Psoas muscle (tissue), 8 donors: ENCODE measurements around the gene CCDC91. TPM values are rescaled to one million over a fixed set of nuclear protein-coding genes. Genes with fewer than 3 reads are reported as not detected.

Source experiments
- ATAC-seq, 4 donors: fragments of 200-7000 bp; cut with Tn5 transposase; one replicate each; pipeline ENCODE4 v1.9.1; 2020; ENCODE audit warnings: moderate library complexity in 3 of 4, mild to moderate bottlenecking in 2 of 4
- DNase-seq, 2 donors: peaks; one replicate each; pipeline ENCODE4 v3.0.0-alpha.2; 2020
- H3K27ac ChIP-seq: fragments of 200-600 bp; one replicate; pipeline ENCODE4 v1.8.0; 2022
- H3K27me3 ChIP-seq, 3 donors: fragments of 200-600 bp in 1 of 3; one replicate each; pipeline versions ENCODE4 v1.6.1 to v1.8.0; 2013 to 2022; ENCODE audit warnings: low read length in 2 of 3, mild to moderate bottlenecking in 2 of 3, moderate library complexity in 1 of 3; ENCODE audit not compliant: insufficient read depth in 3 of 3
- H3K36me3 ChIP-seq, 2 donors: fragments of 200-600 bp in 1 of 2; one replicate each; pipeline versions ENCODE4 v1.6.1 to v1.8.0; 2013 to 2022; ENCODE audit warnings: low read depth in 1 of 2, mild to moderate bottlenecking in 1 of 2, moderate library complexity in 1 of 2; ENCODE audit not compliant: insufficient read depth in 1 of 2
- H3K4me1 ChIP-seq: fragments of 200-600 bp; one replicate; pipeline ENCODE4 v1.8.0; 2022
- H3K4me3 ChIP-seq: fragments of 200-600 bp; one replicate; pipeline ENCODE4 v1.8.0; 2022; ENCODE audit warnings: mild to moderate bottlenecking
- H3K9me3 ChIP-seq: fragments of 200-600 bp; one replicate; pipeline ENCODE4 v1.8.0; 2022
- WGBS, 3 donors: extraction: QIAGEN DNeasy Blood & Tissue Kit; methylation state at CpG; one replicate each; pipeline versions ENCODE4 v1.1.6 to v1.1.7; 2013; 5-methylcytosine and 5-hydroxymethylcytosine counted together
- intact Hi-C, 2 donors: fragments of 100-400 bp; cut with DNase I; formaldehyde crosslinking; loops; one replicate each; pipeline versions ENCODE4 v1.11.0 to v1.14.2; 2022
- polyA plus RNA-seq, 3 donors: library from polyadenylated mRNA; stranded (reverse); fragments of 200-250 nt; gene quantifications; one replicate each; pipeline ENCODE4 v1.2.3, GENCODE V29; 2013
- total RNA-seq, 4 donors: library from RNA; stranded (reverse); fragmentation: NEBNext Ultra II Directional in 2 of 4; extraction: Animal tissue kit (Norgen Biotek cat#: 25700) in 2 of 4; gene quantifications; one replicate each; pipeline versions ENCODE4 v1.2.1 to v1.2.4, GENCODE V29; 2021 to 2023
- TF ChIP-seq, protein P1 (sequence below): fragments of 200-600 bp; IDR thresholded peaks from one replicate; pipeline ENCODE4 v1.8.0; 2022; ENCODE audit warnings: antibody characterized with exemption
- donor health status: healthy with polysubstance abuse.
- donor health status: DM: no; HTN: no; CAD: no; lungs with moderate emphysema.
- donor health status: Bipolar disorder and iron deficiency.
- donor health status: healthy.
- donor health status: DM: yes; HTN: yes; CAD: no.
- donor health status: DM: no; HTN: no; CAD: no.
- donor health status: DM: no; HTN: no; CAD: no.
- donor health status: DM: yes; HTN: yes; CAD: no.

The CCDC91 gene
- total and polyA plus RNA-seq, 7 donors: 18.4 to 47.2 (median 36.2) TPM

DNA sequence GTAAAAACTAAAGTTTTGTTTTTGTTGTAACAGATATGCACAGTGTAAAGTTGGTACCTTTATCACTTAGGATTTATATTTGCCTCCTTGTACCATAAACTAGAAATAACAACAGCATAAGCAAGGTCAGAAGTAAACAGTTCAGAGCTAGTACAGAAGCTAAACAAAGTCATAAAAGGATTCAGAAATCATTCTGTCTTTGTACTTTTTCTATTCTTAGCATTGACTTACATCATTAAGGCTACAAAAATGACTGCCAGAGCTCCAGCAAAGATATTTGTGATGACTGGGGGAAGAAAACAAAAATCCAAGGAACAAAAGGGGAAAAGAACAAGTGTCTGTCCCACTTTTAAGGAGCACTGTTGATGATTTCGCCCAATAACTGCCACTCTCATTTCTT lies 347.2 kb downstream of the CCDC91 start:
- no peak overlapping the region for H3K4me3 ChIP-seq
- no peak for ATAC-seq
- TF ChIP-seq, protein P1, sequence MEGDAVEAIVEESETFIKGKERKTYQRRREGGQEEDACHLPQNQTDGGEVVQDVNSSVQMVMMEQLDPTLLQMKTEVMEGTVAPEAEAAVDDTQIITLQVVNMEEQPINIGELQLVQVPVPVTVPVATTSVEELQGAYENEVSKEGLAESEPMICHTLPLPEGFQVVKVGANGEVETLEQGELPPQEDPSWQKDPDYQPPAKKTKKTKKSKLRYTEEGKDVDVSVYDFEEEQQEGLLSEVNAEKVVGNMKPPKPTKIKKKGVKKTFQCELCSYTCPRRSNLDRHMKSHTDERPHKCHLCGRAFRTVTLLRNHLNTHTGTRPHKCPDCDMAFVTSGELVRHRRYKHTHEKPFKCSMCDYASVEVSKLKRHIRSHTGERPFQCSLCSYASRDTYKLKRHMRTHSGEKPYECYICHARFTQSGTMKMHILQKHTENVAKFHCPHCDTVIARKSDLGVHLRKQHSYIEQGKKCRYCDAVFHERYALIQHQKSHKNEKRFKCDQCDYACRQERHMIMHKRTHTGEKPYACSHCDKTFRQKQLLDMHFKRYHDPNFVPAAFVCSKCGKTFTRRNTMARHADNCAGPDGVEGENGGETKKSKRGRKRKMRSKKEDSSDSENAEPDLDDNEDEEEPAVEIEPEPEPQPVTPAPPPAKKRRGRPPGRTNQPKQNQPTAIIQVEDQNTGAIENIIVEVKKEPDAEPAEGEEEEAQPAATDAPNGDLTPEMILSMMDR: no peak
- WGBS, 3 donors: 96 to 100% (median 99%) methylated on average over 1 of the region's 1 CpG
- H3K27ac ChIP-seq: no peak overlapping the region
- no peaks in the 10 kb centered on the region for H3K4me1 ChIP-seq
- H3K27me3 ChIP-seq: no peaks in the 10 kb centered on the region
- DNase-seq: no peak
- H3K36me3 ChIP-seq: no peaks in the 10 kb centered on the region
- no peaks in the 10 kb centered on the region for H3K9me3 ChIP-seq
- intact Hi-C loops: no loop called here

DNA sequence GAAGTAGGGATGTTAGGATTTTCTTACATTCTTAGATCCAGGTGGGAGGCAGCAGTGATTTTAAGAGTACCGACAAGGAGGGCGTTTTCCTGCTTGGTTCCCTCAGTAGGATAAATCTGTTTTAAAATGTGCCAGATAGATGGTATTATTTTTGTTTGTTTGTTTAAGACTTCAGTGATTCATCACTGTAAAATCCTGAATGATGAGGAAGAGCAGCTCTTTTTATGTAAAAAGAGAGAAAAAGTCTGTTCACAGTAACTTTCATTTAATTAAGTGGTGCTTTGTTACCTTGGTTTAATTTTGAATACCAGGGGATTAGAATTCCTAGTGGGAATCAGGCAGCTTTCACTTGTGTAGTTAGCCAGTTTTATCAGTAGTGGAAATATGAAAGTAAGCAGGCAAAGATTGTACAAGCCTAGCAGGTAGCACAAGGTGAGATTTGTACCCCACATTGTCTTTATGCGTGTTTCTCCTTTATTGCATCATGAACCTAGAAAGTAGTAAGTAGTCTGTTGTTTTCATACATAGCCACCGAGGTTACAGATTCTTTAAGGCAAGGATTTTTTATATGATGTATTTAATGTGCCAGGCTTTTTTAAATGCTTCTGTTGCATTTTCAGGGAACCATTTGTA lies 349.6 kb downstream of the CCDC91 start:
- H3K27me3 ChIP-seq: no peaks in the 10 kb centered on the region
- DNase-seq (no peak), ATAC-seq (no peak)
- intact Hi-C loops: no loop called here
- WGBS, 3 donors: 98 to 99% (median 98%) methylated on average over 4 of the region's 4 CpGs
- no peaks in the 10 kb centered on the region for H3K4me1 ChIP-seq
- no peak overlapping the region for H3K27ac ChIP-seq
- TF ChIP-seq, protein P1: no peak
- no peaks in the 10 kb centered on the region for H3K36me3 ChIP-seq
- H3K4me3 ChIP-seq: no peak overlapping the region
- no peaks in the 10 kb centered on the region for H3K9me3 ChIP-seq

DNA sequence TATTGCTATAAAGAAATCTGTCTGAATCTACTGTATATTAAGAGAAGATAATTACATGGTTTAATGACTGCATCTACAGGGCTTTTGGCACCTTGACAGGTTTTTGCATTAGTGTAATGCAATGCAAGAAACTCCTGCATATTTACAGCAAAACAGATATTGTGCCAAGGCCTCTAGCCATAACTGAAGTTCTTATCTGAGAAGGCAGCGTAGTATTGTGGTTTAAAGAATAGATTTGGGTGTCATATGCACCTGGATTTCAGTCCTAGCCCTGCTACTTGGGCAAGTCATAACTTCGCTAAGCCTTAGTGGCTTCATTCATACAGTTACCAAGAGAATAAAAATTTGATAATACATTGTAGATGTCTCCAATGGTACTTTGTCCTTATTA lies 350.1 kb downstream of the CCDC91 start:
- TF ChIP-seq, protein P1: no peak
- DNase-seq: no peak
- Histone ChIP-seq H3K4me1 (no peaks in the 10 kb centered on the region), H3K9me3 (no peaks in the 10 kb centered on the region), H3K27ac (no peak overlapping the region), H3K4me3 (no peak overlapping the region), H3K27me3 (no peaks in the 10 kb centered on the region), H3K36me3 (no peaks in the 10 kb centered on the region)
- intact Hi-C loops: no loop called here
- ATAC-seq: no peak
- WGBS, 3 donors: 95 to 98% (median 96%) methylated on average over 2 of the region's 2 CpGs

DNA sequence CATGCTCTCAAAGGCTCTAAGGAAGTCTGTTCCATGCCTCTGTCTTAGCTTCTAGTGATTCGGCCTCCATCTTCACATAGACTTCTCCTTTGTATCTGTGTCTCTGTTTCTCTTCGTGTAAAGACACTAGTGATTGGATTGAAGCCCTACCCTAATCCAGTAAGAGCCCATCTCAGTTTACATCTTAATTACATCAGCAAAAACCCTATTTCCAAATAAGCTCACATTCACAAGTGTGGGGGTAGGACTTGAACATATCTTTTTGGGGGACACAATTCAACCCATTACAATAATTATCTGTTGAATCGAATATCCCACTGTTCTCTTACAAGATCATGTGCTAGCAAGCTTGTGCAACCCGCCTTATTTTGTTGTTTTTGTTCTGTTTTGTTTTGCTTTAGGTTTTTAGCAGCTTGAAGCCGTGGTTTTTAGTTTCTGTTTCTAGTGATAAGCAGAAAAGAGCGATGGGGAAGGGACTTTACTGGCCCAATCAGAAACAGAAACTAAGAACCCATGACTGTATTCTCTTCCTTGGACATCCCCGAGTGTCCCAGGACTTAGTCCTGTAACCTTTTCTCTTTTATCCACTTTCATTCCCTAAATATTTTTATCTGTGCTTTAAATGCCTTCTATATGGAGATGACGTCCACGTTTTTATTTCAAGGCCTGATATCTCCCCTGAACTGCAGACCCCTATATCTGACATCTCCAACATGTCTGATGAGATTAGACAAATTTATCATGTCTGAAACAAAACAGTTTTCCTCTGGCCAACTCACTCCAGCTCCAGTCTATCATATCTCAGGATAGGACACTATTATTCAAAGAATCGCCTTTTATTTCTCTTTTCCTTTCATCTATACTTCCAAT lies 353.0 kb downstream of the CCDC91 start:
- no peaks in the 10 kb centered on the region for H3K36me3 ChIP-seq
- no peaks in the 10 kb centered on the region for H3K4me1 ChIP-seq
- WGBS, 3 donors: 92 to 97% (median 93%) methylated on average over 10 of the region's 10 CpGs
- H3K9me3 ChIP-seq: no peaks in the 10 kb centered on the region
- H3K27me3 ChIP-seq: no peaks in the 10 kb centered on the region
- intact Hi-C loops: no loop called here
- no peak overlapping the region for H3K27ac ChIP-seq
- DNase-seq (no peak), ATAC-seq (no peak)
- no peak overlapping the region for H3K4me3 ChIP-seq
- TF ChIP-seq, protein P1: no peak
